Measurements from ENCODE around the gene IL1RAP. TPM values are rescaled to one million over a fixed set of nuclear protein-coding genes. Genes with fewer than 3 reads are reported as not detected.

Gene IL1RAP
- total and polyA plus RNA-seq, 2 experiments from 2014 or later: 3.6 to 5.0 TPM

DNA sequence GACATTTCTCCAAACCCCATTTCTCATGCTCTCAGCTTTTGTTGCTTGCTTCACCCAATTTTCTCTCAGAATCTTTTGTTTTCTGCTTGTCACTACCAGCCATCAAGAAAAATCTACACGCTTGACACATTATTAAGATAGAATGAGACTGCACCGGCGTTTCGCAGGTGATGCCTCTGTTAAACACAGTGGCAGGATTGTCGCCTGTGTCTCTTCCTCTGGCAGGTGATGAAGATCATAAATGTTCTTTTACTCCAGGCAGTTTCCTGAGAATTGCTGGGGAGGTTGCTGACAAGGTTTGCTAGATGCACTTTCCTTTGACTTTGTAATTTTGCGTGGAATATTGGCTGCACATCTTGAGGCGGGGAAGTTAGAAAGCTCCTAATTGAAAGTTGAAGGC is 75.4 kb downstream of the IL1RAP start (continued):
- TF ChIP-seq, protein P1, sequence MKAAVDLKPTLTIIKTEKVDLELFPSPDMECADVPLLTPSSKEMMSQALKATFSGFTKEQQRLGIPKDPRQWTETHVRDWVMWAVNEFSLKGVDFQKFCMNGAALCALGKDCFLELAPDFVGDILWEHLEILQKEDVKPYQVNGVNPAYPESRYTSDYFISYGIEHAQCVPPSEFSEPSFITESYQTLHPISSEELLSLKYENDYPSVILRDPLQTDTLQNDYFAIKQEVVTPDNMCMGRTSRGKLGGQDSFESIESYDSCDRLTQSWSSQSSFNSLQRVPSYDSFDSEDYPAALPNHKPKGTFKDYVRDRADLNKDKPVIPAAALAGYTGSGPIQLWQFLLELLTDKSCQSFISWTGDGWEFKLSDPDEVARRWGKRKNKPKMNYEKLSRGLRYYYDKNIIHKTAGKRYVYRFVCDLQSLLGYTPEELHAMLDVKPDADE (IDR thresholded peaks at IDR 0.05): no peak
- TF ChIP-seq ZNF114 (CRISPR knock-in tag; IDR thresholded peaks at IDR 0.05): no peak
- TF ChIP-seq, protein P2, sequence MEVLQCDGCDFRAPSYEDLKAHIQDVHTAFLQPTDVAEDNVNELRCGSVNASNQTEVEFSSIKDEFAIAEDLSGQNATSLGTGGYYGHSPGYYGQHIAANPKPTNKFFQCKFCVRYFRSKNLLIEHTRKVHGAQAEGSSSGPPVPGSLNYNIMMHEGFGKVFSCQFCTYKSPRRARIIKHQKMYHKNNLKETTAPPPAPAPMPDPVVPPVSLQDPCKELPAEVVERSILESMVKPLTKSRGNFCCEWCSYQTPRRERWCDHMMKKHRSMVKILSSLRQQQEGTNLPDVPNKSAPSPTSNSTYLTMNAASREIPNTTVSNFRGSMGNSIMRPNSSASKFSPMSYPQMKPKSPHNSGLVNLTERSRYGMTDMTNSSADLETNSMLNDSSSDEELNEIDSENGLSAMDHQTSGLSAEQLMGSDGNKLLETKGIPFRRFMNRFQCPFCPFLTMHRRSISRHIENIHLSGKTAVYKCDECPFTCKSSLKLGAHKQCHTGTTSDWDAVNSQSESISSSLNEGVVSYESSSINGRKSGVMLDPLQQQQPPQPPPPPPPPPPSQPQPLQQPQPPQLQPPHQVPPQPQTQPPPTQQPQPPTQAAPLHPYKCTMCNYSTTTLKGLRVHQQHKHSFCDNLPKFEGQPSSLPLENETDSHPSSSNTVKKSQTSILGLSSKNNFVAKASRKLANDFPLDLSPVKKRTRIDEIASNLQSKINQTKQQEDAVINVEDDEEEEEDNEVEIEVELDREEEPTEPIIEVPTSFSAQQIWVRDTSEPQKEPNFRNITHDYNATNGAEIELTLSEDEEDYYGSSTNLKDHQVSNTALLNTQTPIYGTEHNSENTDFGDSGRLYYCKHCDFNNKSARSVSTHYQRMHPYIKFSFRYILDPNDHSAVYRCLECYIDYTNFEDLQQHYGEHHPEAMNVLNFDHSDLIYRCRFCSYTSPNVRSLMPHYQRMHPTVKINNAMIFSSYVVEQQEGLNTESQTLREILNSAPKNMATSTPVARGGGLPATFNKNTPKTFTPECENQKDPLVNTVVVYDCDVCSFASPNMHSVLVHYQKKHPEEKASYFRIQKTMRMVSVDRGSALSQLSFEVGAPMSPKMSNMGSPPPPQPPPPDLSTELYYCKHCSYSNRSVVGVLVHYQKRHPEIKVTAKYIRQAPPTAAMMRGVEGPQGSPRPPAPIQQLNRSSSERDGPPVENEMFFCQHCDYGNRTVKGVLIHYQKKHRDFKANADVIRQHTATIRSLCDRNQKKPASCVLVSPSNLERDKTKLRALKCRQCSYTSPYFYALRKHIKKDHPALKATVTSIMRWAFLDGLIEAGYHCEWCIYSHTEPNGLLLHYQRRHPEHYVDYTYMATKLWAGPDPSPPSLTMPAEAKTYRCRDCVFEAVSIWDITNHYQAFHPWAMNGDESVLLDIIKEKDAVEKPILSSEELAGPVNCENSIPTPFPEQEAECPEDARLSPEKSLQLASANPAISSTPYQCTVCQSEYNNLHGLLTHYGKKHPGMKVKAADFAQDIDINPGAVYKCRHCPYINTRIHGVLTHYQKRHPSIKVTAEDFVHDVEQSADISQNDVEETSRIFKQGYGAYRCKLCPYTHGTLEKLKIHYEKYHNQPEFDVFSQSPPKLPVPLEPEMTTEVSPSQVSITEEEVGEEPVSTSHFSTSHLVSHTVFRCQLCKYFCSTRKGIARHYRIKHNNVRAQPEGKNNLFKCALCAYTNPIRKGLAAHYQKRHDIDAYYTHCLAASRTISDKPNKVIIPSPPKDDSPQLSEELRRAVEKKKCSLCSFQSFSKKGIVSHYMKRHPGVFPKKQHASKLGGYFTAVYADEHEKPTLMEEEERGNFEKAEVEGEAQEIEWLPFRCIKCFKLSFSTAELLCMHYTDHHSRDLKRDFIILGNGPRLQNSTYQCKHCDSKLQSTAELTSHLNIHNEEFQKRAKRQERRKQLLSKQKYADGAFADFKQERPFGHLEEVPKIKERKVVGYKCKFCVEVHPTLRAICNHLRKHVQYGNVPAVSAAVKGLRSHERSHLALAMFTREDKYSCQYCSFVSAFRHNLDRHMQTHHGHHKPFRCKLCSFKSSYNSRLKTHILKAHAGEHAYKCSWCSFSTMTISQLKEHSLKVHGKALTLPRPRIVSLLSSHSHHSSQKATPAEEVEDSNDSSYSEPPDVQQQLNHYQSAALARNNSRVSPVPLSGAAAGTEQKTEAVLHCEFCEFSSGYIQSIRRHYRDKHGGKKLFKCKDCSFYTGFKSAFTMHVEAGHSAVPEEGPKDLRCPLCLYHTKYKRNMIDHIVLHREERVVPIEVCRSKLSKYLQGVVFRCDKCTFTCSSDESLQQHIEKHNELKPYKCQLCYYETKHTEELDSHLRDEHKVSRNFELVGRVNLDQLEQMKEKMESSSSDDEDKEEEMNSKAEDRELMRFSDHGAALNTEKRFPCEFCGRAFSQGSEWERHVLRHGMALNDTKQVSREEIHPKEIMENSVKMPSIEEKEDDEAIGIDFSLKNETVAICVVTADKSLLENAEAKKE (CRISPR knock-in tag; IDR thresholded peaks at IDR 0.05): no peak

DNA sequence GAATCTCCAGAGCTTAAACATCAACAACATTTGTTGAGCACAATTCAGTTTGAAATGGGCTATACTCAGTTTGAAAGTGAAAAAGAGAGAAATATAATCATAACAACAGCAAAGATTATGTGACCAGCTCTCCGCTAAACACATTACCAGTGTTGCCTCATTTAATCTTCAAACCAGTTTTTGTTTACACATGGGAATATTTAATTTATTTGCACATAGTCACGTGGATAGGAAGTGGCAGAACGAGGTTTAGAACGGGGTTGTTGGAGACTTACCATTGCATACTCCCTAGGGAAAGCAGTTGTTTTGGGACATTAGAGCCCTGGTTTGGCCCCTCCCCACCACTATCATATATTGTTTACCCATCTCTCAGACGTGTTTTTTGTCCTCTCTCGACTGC is 77.2 kb downstream of the IL1RAP start:
- no peaks in the 10 kb centered on the region for H3K36me3 ChIP-seq (ENCODE audit: insufficient read depth)
- ATAC-seq (no peak), DNase-seq (ENCODE audit: low spot score) (no peak)
- no peak for TF ChIP-seq JUNB (IDR thresholded peaks at IDR 0.05; ENCODE audit: unreplicated experiment)
- TF ChIP-seq EZH2phosphoT487 (IDR thresholded peaks at IDR 0.05; ENCODE audit: unreplicated experiment): no peak
- TF ChIP-seq, protein P3, sequence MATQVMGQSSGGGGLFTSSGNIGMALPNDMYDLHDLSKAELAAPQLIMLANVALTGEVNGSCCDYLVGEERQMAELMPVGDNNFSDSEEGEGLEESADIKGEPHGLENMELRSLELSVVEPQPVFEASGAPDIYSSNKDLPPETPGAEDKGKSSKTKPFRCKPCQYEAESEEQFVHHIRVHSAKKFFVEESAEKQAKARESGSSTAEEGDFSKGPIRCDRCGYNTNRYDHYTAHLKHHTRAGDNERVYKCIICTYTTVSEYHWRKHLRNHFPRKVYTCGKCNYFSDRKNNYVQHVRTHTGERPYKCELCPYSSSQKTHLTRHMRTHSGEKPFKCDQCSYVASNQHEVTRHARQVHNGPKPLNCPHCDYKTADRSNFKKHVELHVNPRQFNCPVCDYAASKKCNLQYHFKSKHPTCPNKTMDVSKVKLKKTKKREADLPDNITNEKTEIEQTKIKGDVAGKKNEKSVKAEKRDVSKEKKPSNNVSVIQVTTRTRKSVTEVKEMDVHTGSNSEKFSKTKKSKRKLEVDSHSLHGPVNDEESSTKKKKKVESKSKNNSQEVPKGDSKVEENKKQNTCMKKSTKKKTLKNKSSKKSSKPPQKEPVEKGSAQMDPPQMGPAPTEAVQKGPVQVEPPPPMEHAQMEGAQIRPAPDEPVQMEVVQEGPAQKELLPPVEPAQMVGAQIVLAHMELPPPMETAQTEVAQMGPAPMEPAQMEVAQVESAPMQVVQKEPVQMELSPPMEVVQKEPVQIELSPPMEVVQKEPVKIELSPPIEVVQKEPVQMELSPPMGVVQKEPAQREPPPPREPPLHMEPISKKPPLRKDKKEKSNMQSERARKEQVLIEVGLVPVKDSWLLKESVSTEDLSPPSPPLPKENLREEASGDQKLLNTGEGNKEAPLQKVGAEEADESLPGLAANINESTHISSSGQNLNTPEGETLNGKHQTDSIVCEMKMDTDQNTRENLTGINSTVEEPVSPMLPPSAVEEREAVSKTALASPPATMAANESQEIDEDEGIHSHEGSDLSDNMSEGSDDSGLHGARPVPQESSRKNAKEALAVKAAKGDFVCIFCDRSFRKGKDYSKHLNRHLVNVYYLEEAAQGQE (IDR thresholded peaks at IDR 0.05; ENCODE audit: unreplicated experiment): no peak
- TF ChIP-seq POLR2AphosphoS5 (IDR thresholded peaks at IDR 0.05; ENCODE audit: low read depth): no peak
- TF ChIP-seq, protein P1 (IDR thresholded peaks at IDR 0.05): no peak
- H3F3A ChIP-seq (replicated peaks; ENCODE audit: low read depth): no peaks in the 10 kb centered on the region
- Mint-ChIP-seq H3K4me3 (no peak overlapping the region), H3K36me3 (ENCODE audit: low read depth) (no peaks in the 10 kb centered on the region), H3K27ac (no peak overlapping the region; the same call in 1 of the 2 replicates), H3K9me3 (no peaks in the 10 kb centered on the region), H3K4me1 (peaks cover 14% of the 10 kb centered on the region), H3K27me3 (ENCODE audit: insufficient read depth, low read depth, poor library complexity) (no peaks in the 10 kb centered on the region)
- H3K79me2 ChIP-seq (replicated peaks; ENCODE audit: insufficient read depth): no peaks in the 10 kb centered on the region
- H3K9me2 ChIP-seq (ENCODE audit: insufficient read depth): no peaks in the 10 kb centered on the region; the same call in 1 of the 2 replicates
- no peak overlapping the region for H3K27ac ChIP-seq (ENCODE audit: low read depth)
- peaks cover 12% of the 10 kb centered on the region for H3K4me1 ChIP-seq (ENCODE audit: insufficient read depth)
- no peak overlapping the region for H2AFZ ChIP-seq
- no peak overlapping the region for H3K4me3 ChIP-seq
- H4K20me1 ChIP-seq (replicated peaks; ENCODE audit: insufficient read depth): no peaks in the 10 kb centered on the region
- H3K27me3 ChIP-seq (ENCODE audit: insufficient read depth): no peaks in the 10 kb centered on the region
- no peak overlapping the region for H3K4me2 ChIP-seq
